GM12872 (cell line): Measurements from ENCODE around the gene PDCL2.

Source experiments
- CTCF ChIP-seq: IDR thresholded peaks from 3 replicates; pipeline ENCODE4 v1.5.1; 2011; ENCODE audit warnings: low read depth, mild to moderate bottlenecking, low read length, moderate library complexity; ENCODE audit not compliant: insufficient read depth

Gene PDCL2

GRCh38 chr4:55592014-55592413, at the start of gene PDCL2:
Gene PDCL2, minus strand, starts transcription at chr4:55592245. Its CDS starts 136 bp downstream, at chr4:55592109.
- no peak for TF ChIP-seq CTCF

GRCh38 chr4:55637272-55637820, 45.3 kb upstream of the PDCL2 start:
- TF ChIP-seq CTCF = no peak

GRCh38 chr4:55636656-55636999, 44.6 kb upstream of the PDCL2 start:
- no peak for TF ChIP-seq CTCF

- peak; percentile 16; the same call in 1 of the 3 replicates for TF ChIP-seq CTCF
Observed at GRCh38 chr4:55635741-55636655, 44.0 kb upstream of the PDCL2 start, which contains the start of gene NMU. Gene NMU, minus strand, starts transcription at chr4:55636298. Its CDS starts 106 bp downstream, at chr4:55636192.

GRCh38 chr4:55635282-55635681, 43.2 kb upstream of the PDCL2 start:
- TF ChIP-seq CTCF = no peak

GRCh38 chr4:55634417-55635128, 42.5 kb upstream of the PDCL2 start:
- no peak for TF ChIP-seq CTCF

- no peak for TF ChIP-seq CTCF
Observed at GRCh38 chr4:55633903-55634302, 41.9 kb upstream of the PDCL2 start.
